H1 (cell line): ENCODE results near the gene CFAP97D2. TPM values are rescaled to one million over a fixed set of nuclear protein-coding genes. Genes with fewer than 3 reads are reported as not detected.

Experiments
- CTCF ChIA-PET: fragments of 300-600 bp; sonication (Branson Sonifier 250); formaldehyde crosslinking; loops from one replicate; lab custom pipeline; 2021; ENCODE audit not compliant: partially characterized antibody; lab: Charles Lee
- POLR2A ChIA-PET: fragments of 300-600 bp; sonication (Branson Sonifier 250); formaldehyde crosslinking; loops from one replicate; lab custom pipeline; 2021; ENCODE audit warnings: inconsistent platforms; ENCODE audit not compliant: partially characterized antibody; lab: Charles Lee
- DNase-seq, 2 experiments: peaks; one replicate each; pipeline versions ENCODE4 v3.0.0 to v3.0.0-alpha.2; 2010 to 2022; ENCODE audit warnings: low spot score in 2 of 2, low read depth in 1 of 2, mixed read lengths in 1 of 2
- FAIRE-seq: peaks from 2 replicates; lab custom pipeline; 2011; peaks lifted over from hg19 to GRCh38; lab: Jason Lieb, UNC
- H2AFZ ChIP-seq: 2 replicates; pipeline ENCODE4 v1.8.1; 2012; ENCODE audit warnings: low read length, inconsistent platforms
- H2AK5ac ChIP-seq: 2 replicates; pipeline ENCODE4 v1.6.1; 2013; ENCODE audit warnings: low read depth, low read length
- H2BK120ac ChIP-seq: replicated peaks from 2 replicates; pipeline ENCODE3; 2013; ENCODE audit warnings: low read depth, low read length, inconsistent platforms
- H2BK12ac ChIP-seq: 2 replicates; pipeline ENCODE4 v1.6.1; 2013; ENCODE audit warnings: low read depth, low read length
- H2BK15ac ChIP-seq: 2 replicates; pipeline ENCODE4 v1.6.1; 2013; ENCODE audit warnings: low read length
- H2BK20ac ChIP-seq: 2 replicates; pipeline ENCODE4 v1.6.1; 2013; ENCODE audit warnings: low read length
- H2BK5ac ChIP-seq: 2 replicates; pipeline ENCODE4 v1.6.1; 2013; ENCODE audit warnings: low read depth, low read length
- H3K14ac ChIP-seq: 2 replicates; pipeline ENCODE4 v1.6.1; 2013; ENCODE audit warnings: inconsistent platforms; ENCODE audit not compliant: insufficient read length
- H3K18ac ChIP-seq: 2 replicates; pipeline ENCODE4 v1.6.1; 2013; ENCODE audit warnings: low read length; ENCODE audit errors: extremely low read depth
- H3K23ac ChIP-seq: 2 replicates; pipeline ENCODE4 v1.6.1; 2013; ENCODE audit warnings: inconsistent platforms; ENCODE audit not compliant: insufficient read length
- H3K23me2 ChIP-seq: 2 replicates; pipeline ENCODE4 v1.6.1; 2013; ENCODE audit warnings: low read depth, low read length
- H3K27ac ChIP-seq: 2 replicates; pipeline ENCODE4 v1.6.1; 2011; ENCODE audit warnings: low read depth, low read length, inconsistent platforms
- H3K27me3 ChIP-seq, 4 experiments: replicated peaks in 1 of 4; 1 replicate in 1 of 4; 2 replicates in 3 of 4; pipeline versions ENCODE4 v1.6.1 to v1.8.1; 2011 to 2013; ENCODE audit warnings: low read length in 3 of 4, mild to moderate bottlenecking in 3 of 4, inconsistent platforms in 2 of 4, mixed read lengths in 2 of 4, moderate library complexity in 1 of 4; ENCODE audit not compliant: control insufficient read depth in 3 of 4, insufficient read depth in 3 of 4; ENCODE audit errors: extremely low read depth in 1 of 4
- H3K36me3 ChIP-seq, 4 experiments: 2 replicates each; pipeline versions ENCODE4 v1.6.1 to v1.8.1; 2011 to 2013; ENCODE audit warnings: mild to moderate bottlenecking in 4 of 4, low read length in 3 of 4, moderate library complexity in 2 of 4, control low read depth in 1 of 4, inconsistent platforms in 1 of 4; ENCODE audit not compliant: insufficient read depth in 4 of 4, control insufficient read depth in 2 of 4
- H3K4ac ChIP-seq: replicated peaks from 2 replicates; pipeline ENCODE3; 2013; ENCODE audit warnings: low read length, low read depth, mixed read lengths, inconsistent platforms; ENCODE audit not compliant: insufficient read length
- H3K4me1 ChIP-seq, 4 experiments: replicated peaks in 1 of 4; 1 replicate in 1 of 4; 2 replicates in 3 of 4; pipeline versions ENCODE4 v1.6.1 to v1.8.1; 2011 to 2013; ENCODE audit warnings: low read length in 3 of 4, inconsistent platforms in 2 of 4, mixed read lengths in 1 of 4; ENCODE audit not compliant: insufficient read depth in 4 of 4, control insufficient read depth in 3 of 4
- H3K4me2 ChIP-seq, 2 experiments: 2 replicates each; pipeline versions ENCODE4 v1.6.1 to v1.8.1; 2011 to 2013; ENCODE audit warnings: low read depth in 2 of 2, low read length in 2 of 2, control low read depth in 1 of 2, inconsistent platforms in 1 of 2, mild to moderate bottlenecking in 1 of 2; ENCODE audit not compliant: insufficient read depth in 1 of 2
- H3K4me3 ChIP-seq, 4 experiments: fragments of 200-600, 300-600 bp in 1 of 4; sonication (generic), shearing (Covaris generic), sonication (Bioruptor Twin) in 1 of 4; 2 replicates each; pipeline versions ENCODE4 v1.5.1 to v1.8.1; 2011 to 2016; ENCODE audit warnings: low read length in 4 of 4, low read depth in 3 of 4, control low read depth in 2 of 4, inconsistent platforms in 2 of 4, mild to moderate bottlenecking in 2 of 4, mixed read lengths in 1 of 4, moderate library complexity in 1 of 4; ENCODE audit not compliant: insufficient read depth in 2 of 4; ENCODE audit errors: extremely low read depth in 1 of 4
- H3K56ac ChIP-seq: replicated peaks from 2 replicates; pipeline ENCODE3; 2013; ENCODE audit warnings: low read depth, mild to moderate bottlenecking, mixed read lengths, low read length, inconsistent platforms; ENCODE audit not compliant: insufficient read length
- H3K79me1 ChIP-seq: 2 replicates; pipeline ENCODE4 v1.6.1; 2013; ENCODE audit warnings: low read depth, low read length, control low read depth
- H3K79me2 ChIP-seq, 2 experiments: 2 replicates each; pipeline versions ENCODE4 v1.6.1 to v1.8.1; 2012 to 2013; ENCODE audit warnings: low read length in 2 of 2, mild to moderate bottlenecking in 2 of 2, inconsistent platforms in 1 of 2; ENCODE audit not compliant: insufficient read depth in 2 of 2, control insufficient read depth in 1 of 2
- H3K9ac ChIP-seq, 4 experiments: replicated peaks in 1 of 4; 1 replicate in 1 of 4; 2 replicates in 3 of 4; pipeline versions ENCODE4 v1.6.1 to v1.8.1; 2011 to 2013; ENCODE audit warnings: low read depth in 3 of 4, low read length in 3 of 4, control low read depth in 2 of 4, mild to moderate bottlenecking in 2 of 4, moderate library complexity in 2 of 4, inconsistent platforms in 1 of 4; ENCODE audit errors: extremely low read depth in 1 of 4
- H3K9me3 ChIP-seq, 2 experiments: 2 replicates each; pipeline versions ENCODE4 v1.6.1 to v1.8.1; 2012 to 2013; ENCODE audit warnings: mild to moderate bottlenecking in 2 of 2, moderate library complexity in 2 of 2, control low read depth in 1 of 2, inconsistent platforms in 1 of 2, low read depth in 1 of 2, low read length in 1 of 2, mixed read lengths in 1 of 2; ENCODE audit not compliant: insufficient read depth in 2 of 2
- H4K20me1 ChIP-seq, 2 experiments: replicated peaks in 1 of 2; 2 replicates each; pipeline versions ENCODE3 to v1.8.1; 2011 to 2013; ENCODE audit warnings: inconsistent platforms in 2 of 2, low read length in 2 of 2, mild to moderate bottlenecking in 1 of 2; ENCODE audit not compliant: insufficient read depth in 2 of 2, control insufficient read depth in 1 of 2
- H4K5ac ChIP-seq: 2 replicates; pipeline ENCODE4 v1.6.1; 2013; ENCODE audit warnings: low read length, low read depth, mixed read lengths, inconsistent platforms; ENCODE audit not compliant: insufficient read length
- H4K8ac ChIP-seq: 2 replicates; pipeline ENCODE4 v1.8.0; 2013; ENCODE audit warnings: mild to moderate bottlenecking, moderate library complexity, low read length, inconsistent platforms; ENCODE audit not compliant: insufficient read depth; ENCODE audit errors: extremely low read depth
- H4K91ac ChIP-seq: replicated peaks from 2 replicates; pipeline ENCODE3; 2013; ENCODE audit warnings: low read length, mixed read lengths, inconsistent platforms; ENCODE audit not compliant: insufficient read length
- NANOG ChIP-seq: IDR thresholded peaks from 2 replicates; pipeline ENCODE4 v1.6.1; 2011; ENCODE audit warnings: low read length, low read depth, mild to moderate bottlenecking, inconsistent platforms; ENCODE audit not compliant: insufficient read depth, poor library complexity, severe bottlenecking
- POU5F1 ChIP-seq: IDR thresholded peaks from 2 replicates; pipeline ENCODE4 v1.6.1; 2011; ENCODE audit warnings: low read depth, mild to moderate bottlenecking, low read length, moderate library complexity
- RXRA ChIP-seq: IDR thresholded peaks from 2 replicates; pipeline ENCODE4 v1.6.1; 2011; ENCODE audit warnings: low read depth, mild to moderate bottlenecking, low read length, moderate library complexity; ENCODE audit not compliant: insufficient read depth
- SIRT6 ChIP-seq: IDR thresholded peaks from one replicate; pipeline ENCODE4 v1.7.1; 2012; ENCODE audit warnings: low read length, inconsistent platforms
- SUZ12 ChIP-seq: fragments of 200-600 bp; sonication (generic); IDR thresholded peaks from 2 replicates; pipeline ENCODE4 v1.6.1; 2012; ENCODE audit warnings: mild to moderate bottlenecking, inconsistent platforms, low read length, moderate library complexity, mixed read lengths
- WGBS, 2 experiments: shearing (Covaris generic) in 1 of 2; methylation state at CpG; one replicate each; pipeline versions ENCODE4 v1.1.6 to v1.1.7; 2013 to 2015; ENCODE audit warnings: low lambda C conversion rate in 2 of 2, mixed read lengths in 2 of 2, inconsistent platforms in 1 of 2, low coverage in 1 of 2, missing lambda C conversion rate in 1 of 2; ENCODE audit not compliant: insufficient replicate concordance in 2 of 2, insufficient coverage in 1 of 2, insufficient read length in 1 of 2; ENCODE audit errors: extremely low coverage in 1 of 2, missing lambda C conversion rate in 1 of 2; 5-methylcytosine and 5-hydroxymethylcytosine counted together
- polyA plus RNA-seq, 7 experiments: library from polyadenylated mRNA; depleted of rRNA in 3 of 7; stranded (reverse) in 5 of 7; unstranded in 2 of 7; fragments of >200 nt in 5 of 7; fragments of 200-250 nt in 2 of 7; gene quantifications; 1 replicate in 5 of 7; 2 replicates in 1 of 7; 4 replicates in 1 of 7; pipeline versions ENCODE4 v1.2.1 to v1.2.3, GENCODE V29; 2011 to 2013; ENCODE audit warnings: missing spikeins in 2 of 7, mixed read lengths in 2 of 7
- total RNA-seq: library from RNA; stranded (reverse); fragmentation: NEBNext Ultra II Directional; extraction: Animal tissue kit (Norgen Biotek cat#: 25700); gene quantifications from 2 replicates; pipeline ENCODE4 v1.2.1, GENCODE V29; 2021

The CFAP97D2 gene
- total and polyA plus RNA-seq, 2 of the 8 experiments (the other 6 are each of a cell fraction or from before 2014, with no cell fraction given), result not detected

DNA sequence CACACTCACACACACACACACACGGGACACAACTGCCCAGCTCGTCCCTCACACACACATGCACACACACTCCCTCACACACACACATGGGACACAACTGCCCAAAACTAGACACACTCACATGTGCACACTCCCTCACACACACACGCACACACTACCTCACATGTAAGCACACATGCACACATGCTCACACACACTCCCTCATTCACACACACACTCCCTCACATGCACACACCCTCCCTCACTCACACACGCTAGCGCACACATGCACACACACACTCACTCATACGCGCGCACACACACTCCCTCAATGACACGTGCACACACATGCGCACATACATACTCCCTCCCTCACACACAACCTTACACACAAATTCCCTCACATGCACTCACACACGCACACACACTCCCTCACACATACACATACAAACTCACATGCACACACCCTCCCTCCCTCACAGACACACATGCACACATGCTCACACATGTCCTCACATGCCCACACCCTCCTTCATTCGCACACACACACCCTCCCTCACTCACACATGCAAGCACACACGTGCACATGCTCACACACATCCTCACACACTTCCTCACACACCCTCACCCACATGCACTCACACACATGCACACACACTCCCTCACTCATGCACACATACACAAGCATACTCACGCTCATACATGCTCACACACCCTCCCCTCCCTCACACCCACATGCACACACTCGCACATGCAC lies 37.6 kb upstream of the CFAP97D2 start:
- Histone ChIP-seq H3K18ac (no peak overlapping the region), H3K4ac (peak overlapping the region; percentile 16), H2BK12ac (peak overlapping the region; percentile 78; the same call in 1 of the 2 replicates), H3K79me1 (no peaks in the 10 kb centered on the region), H4K8ac (no peak overlapping the region), H3K4me1 (peaks cover 0 to 3% (median 1%) of the 10 kb centered on the region in 4 experiments; a peak in 2 of 7 replicates), H3K56ac (no peak overlapping the region), H3K79me2 (no peaks in the 10 kb centered on the region), H3K9ac (no peak overlapping the region), H2BK15ac (peak overlapping the region; percentile 0; the same call in 1 of the 2 replicates), H3K27me3 (no peaks in the 10 kb centered on the region), H4K5ac (no peak overlapping the region), H2BK20ac (no peak overlapping the region), H3K4me3 (no peak overlapping the region), H3K14ac (no peak overlapping the region), H3K23me2 (peaks cover 9% of the 10 kb centered on the region), H3K23ac (peak overlapping the region; percentile 70), H3K36me3 (no peaks in the 10 kb centered on the region; a peak in 1 of 8 replicates), H2AK5ac (peak overlapping the region; percentile 91), H4K91ac (peak overlapping the region; percentile 20), H3K9me3 (no peaks in the 10 kb centered on the region), H2BK5ac (peak overlapping the region; percentile 82), H4K20me1 (peaks cover 0 to 10% of the 10 kb centered on the region in 2 experiments), H3K27ac (no peak overlapping the region), H3K4me2 (no peak overlapping the region), H2BK120ac (no peak overlapping the region), H2AFZ (no peak overlapping the region)
- POLR2A ChIA-PET, result no interaction called here
- TF ChIP-seq SUZ12, result no peak
- no peak for TF ChIP-seq RXRA
- no peak for TF ChIP-seq SIRT6
- TF ChIP-seq NANOG, result no peak
- TF ChIP-seq POU5F1, result no peak
- CTCF ChIA-PET, result interaction anchor here (1.6 kb wide), 1 partner anchor 27 kb away, joined by 4 read pairs; no protein-coding TSS in a partner anchor
- WGBS, 2 experiments, result 95 to 100% methylated on average over 1 to 15 of the region's 15 CpGs
- DNase-seq (no peak), FAIRE-seq (no peak)
